Urinary bladder (tissue), 4 donors: ENCODE measurements around the gene WDR20. TPM values are rescaled to one million over a fixed set of nuclear protein-coding genes. Genes with fewer than 3 reads are reported as not detected.
A peak's percentile ranks its signal among the peaks of the same experiment; 100 is the strongest.

ENCODE experiments used
- DNase-seq: peaks from one replicate; pipeline ENCODE4 v3.0.0-alpha.2; 2015; ENCODE audit errors: extremely low spot score
- H3K27ac ChIP-seq: one replicate; pipeline ENCODE4 v1.5.1; 2013; ENCODE audit warnings: low read depth, mild to moderate bottlenecking, moderate library complexity
- H3K36me3 ChIP-seq: one replicate; pipeline ENCODE4 v1.6.1; 2013; ENCODE audit warnings: mild to moderate bottlenecking, moderate library complexity; ENCODE audit not compliant: insufficient read depth
- H3K4me1 ChIP-seq: one replicate; pipeline ENCODE4 v1.6.1; 2013; ENCODE audit warnings: mild to moderate bottlenecking, moderate library complexity; ENCODE audit not compliant: insufficient read depth
- H3K4me3 ChIP-seq: one replicate; pipeline ENCODE4 v1.5.1; 2013; ENCODE audit warnings: low read depth, low read length
- WGBS: extraction: QIAGEN DNeasy Blood & Tissue Kit; methylation state at CpG from one replicate; pipeline ENCODE4 v1.1.7; 2013; 5-methylcytosine and 5-hydroxymethylcytosine counted together
- polyA plus RNA-seq: library from polyadenylated mRNA; stranded (reverse); fragments of 200-250 nt; gene quantifications from one replicate; pipeline ENCODE4 v1.2.3, GENCODE V29; 2013
- total RNA-seq: library from RNA; depleted of rRNA; stranded (reverse); fragments of >200 nt; gene quantifications from one replicate; pipeline ENCODE4 v1.2.3, GENCODE V29; 2014
- donor health status: healthy with polysubstance abuse.
- donor health status: healthy.

WDR20 gene
- total and polyA plus RNA-seq, 2 donors: 15.6 to 27.0 TPM

DNA sequence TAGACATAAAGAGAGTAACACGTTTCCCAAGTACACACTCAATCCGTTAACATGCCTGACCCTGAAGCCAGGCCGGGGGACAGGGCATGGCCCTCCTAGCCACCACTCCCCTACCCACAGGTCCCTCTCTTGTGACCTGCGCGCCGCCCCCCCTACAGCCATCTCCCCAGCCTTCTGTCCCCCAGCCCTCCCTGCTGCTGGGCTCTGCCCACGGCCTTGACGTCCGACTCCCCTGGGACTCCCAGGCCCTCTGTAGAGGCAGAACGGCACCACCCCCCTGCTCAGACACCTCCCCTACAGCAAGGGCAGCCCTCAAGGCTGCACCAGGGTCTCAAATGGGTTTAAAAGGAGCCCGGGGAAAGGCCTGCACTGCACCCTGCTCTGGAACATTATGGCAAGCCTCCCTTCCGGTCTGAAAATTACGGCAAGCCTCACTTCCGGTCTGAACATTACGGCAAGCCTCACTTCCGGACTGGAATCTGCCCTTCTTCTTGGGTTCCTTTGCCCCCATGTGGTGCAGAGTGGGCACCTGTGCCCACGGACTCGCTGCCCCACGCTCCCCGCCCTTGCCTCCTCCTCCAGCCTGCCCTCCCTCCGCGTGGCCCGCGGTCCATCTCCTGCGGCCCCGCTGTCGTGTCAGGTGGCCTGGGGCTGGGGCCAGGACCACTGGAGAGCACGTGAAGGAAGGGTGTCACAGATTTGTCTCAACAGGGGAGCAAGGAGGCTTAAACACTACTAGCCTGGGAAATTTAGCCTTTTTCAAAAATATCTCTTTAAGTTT is 87.7 kb downstream of the WDR20 start:
- DNase-seq: no peak
- Histone ChIP-seq H3K4me3 (no peak overlapping the region), H3K27ac (no peak overlapping the region), H3K36me3 (peaks cover 2% of the 10 kb centered on the region), H3K4me1 (no peaks in the 10 kb centered on the region)
- 77% methylated on average over 28 of the region's 28 CpGs for WGBS

DNA sequence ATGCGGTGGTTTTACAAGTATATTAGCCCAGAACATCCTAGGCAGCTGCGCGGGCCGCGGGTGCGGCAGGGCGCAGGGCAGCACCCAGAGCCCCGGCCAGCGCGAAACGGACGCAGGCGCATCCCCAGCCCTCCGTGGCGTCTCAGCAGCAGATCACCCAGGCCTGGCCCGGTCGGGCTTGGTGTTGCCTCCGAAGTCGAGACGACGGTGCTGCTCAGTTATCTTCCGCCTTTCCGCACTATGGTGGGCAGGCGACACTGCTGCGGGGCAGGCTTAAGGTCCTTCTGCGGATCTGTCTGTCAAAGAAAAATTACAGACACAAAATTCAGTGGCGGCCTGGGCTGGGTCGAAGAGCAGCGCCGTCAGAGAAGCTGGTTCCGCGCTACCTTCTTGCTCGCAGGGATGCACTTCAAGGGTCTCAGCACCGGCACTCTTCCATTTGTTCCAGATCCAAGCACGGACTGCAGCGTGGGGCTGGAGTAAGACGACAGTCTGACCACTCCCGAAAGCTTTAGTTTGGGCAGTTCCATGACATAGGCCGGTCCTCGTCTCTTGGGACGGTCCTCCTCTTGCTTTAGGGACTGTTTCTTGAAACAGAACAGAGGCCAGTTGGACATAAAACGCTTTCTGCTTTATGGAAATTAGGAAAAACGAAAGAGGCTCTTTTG is 89.5 kb downstream of the WDR20 start:
- WGBS: 95% methylated on average over 43 of the region's 43 CpGs
- Histone ChIP-seq H3K36me3 (peaks cover 2% of the 10 kb centered on the region), H3K4me1 (no peaks in the 10 kb centered on the region), H3K4me3 (no peak overlapping the region), H3K27ac (no peak overlapping the region)
- DNase-seq: no peak

DNA sequence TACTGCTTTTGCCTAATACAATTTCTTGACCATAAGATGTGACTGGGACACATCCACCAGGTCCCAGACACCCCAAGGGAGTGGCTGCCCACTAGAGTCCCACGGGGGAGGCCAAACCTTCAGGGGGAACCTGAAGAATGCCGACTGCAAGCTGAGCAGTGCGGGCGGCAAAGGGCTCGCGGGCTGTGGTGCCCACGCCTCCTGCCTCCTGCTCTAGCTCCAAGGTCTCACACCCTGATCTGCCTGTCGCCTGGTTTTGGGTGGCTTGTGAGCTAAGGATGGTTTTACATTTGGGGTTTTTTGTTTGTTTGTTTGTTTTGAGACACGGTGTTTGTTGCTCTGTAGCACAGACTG is 90.0 kb downstream of the WDR20 start:
- Histone ChIP-seq H3K4me1 (no peaks in the 10 kb centered on the region), H3K27ac (no peak overlapping the region), H3K4me3 (no peak overlapping the region), H3K36me3 (peaks cover 2% of the 10 kb centered on the region)
- no peak for DNase-seq
- WGBS: 94% methylated on average over 9 of the region's 9 CpGs

DNA sequence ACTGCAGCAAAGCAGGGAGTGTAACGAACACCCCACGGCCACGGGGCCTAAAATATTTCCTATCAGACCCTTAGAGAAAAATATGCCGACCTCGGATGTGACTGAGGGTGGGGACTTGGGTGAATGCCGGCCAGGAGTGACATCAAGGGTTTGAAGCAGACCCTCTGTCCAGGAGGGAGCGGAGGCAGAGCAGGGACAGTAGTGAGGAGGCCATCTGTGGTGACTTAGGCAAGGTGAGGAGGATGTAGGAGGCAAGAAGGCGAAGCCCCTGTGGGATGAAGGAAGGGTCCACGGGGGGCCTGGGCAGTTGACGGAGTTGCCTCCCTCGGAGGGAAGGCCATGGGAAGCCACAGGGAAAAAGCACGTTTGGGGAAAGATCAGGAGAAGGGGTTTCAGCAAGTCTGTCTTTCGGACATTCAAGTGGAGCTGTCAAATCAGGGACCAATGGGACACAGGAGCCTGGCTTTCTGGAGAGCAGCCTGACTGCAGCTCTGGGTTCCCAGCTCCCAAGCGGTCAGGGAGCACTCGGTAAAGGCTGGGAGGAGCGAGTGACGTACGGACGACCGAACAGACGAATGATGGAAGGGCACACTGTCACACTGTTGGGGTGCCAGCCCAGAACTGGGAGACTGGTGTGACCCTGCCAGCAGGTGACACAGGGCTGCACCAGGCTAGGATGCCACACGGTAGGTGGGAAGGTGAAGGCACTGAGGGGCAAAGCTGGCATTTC is 90.9 kb downstream of the WDR20 start:
- Histone ChIP-seq H3K4me1 (no peaks in the 10 kb centered on the region), H3K4me3 (no peak overlapping the region), H3K27ac (no peak overlapping the region), H3K36me3 (peaks cover 2% of the 10 kb centered on the region)
- DNase-seq: no peak
- 91% methylated on average over 22 of the region's 22 CpGs for WGBS

DNA sequence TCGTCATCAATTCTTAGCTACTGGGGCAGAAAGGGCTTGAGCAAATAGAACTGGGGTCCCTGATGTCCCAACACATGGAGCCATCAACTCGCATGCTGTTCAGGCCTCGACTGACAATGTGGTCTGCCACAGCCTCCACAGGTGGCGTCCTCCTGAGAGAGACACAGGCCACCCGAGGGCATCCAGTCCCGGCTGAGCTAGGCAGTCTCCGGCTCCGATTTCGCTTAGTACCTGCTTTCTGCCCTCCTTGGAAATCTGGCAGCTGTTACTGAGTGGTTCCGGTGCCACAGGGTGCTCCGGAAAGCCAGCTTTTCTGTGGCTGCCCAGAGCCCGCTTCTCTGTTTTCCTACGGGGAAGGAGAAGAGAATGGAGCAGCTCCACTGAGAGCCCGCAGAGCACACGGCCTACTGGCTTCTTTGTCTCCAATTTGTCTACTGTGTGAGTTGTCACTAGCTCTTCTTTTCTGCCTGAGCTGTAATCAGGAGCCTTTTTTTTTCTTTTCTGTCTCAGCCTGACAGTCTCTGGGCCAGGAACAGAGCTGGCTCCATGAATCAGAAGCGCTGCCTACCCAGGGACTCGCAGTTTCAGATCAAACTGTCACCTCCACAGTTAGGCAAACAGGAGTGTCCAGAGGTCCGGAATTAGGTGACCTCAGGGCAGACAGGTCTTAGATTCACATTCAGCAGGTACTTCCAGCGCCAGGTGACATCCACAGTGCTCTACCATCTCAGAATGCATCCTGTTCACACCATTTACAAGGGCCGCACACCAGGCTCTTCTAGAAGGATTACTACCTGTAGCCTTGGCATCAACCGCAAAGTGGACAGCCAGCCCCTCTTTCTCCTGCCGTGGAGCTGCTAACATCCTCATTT is 92.0 kb downstream of the WDR20 start:
- DNase-seq: no peak
- WGBS: 91% methylated on average over 22 of the region's 22 CpGs

DNA sequence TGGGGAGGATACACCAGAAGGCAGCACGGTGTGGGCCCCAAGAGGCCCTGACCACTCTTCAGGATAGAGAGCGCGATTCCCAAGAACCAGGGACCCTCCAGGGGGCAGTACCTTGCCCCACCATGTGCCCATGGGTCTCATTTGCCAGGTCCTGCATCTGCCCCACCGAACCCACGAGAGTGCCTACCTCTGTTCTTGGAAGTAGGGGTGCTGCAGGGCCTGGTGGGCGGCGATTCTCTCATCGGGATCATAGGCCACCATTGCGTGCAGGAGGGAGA is 92.6 kb downstream of the WDR20 start:
- Histone ChIP-seq H3K4me1 (no peaks in the 10 kb centered on the region), H3K36me3 (peaks cover 2% of the 10 kb centered on the region), H3K27ac (no peak overlapping the region), H3K4me3 (no peak overlapping the region)
- DNase-seq: no peak
- 90% methylated on average over 9 of the region's 9 CpGs for WGBS

More for the DNA sequence above, 92.0 kb downstream of the WDR20 start:
- Histone ChIP-seq H3K36me3 (peaks cover 2% of the 10 kb centered on the region), H3K27ac (no peak overlapping the region), H3K4me3 (no peak overlapping the region), H3K4me1 (no peaks in the 10 kb centered on the region)

DNA sequence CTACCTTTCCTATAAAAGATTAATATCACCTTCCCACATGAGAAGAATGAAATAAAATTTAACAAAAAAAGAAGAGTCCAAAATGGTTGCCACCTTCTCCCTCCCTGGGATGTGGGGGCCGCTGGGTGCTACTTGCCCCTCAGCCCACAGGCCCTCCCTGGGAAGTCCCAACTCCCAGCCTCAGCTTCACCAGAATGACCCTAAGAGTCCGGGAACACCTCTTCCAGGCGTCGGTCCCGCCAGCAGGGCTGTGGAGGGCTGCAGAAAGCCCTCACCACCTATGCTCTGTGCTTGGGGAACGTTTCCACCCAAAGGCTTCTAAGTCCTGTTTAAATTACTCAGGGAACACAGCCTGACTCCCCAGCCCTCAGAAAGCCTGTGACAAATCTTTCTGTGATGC is 93.4 kb downstream of the WDR20 start:
- Histone ChIP-seq H3K27ac (no peak overlapping the region), H3K4me1 (no peaks in the 10 kb centered on the region), H3K36me3 (no peaks in the 10 kb centered on the region), H3K4me3 (no peak overlapping the region)
- no peak for DNase-seq
- 92% methylated on average over 6 of the region's 6 CpGs for whole genome bisulfite sequencing

DNA sequence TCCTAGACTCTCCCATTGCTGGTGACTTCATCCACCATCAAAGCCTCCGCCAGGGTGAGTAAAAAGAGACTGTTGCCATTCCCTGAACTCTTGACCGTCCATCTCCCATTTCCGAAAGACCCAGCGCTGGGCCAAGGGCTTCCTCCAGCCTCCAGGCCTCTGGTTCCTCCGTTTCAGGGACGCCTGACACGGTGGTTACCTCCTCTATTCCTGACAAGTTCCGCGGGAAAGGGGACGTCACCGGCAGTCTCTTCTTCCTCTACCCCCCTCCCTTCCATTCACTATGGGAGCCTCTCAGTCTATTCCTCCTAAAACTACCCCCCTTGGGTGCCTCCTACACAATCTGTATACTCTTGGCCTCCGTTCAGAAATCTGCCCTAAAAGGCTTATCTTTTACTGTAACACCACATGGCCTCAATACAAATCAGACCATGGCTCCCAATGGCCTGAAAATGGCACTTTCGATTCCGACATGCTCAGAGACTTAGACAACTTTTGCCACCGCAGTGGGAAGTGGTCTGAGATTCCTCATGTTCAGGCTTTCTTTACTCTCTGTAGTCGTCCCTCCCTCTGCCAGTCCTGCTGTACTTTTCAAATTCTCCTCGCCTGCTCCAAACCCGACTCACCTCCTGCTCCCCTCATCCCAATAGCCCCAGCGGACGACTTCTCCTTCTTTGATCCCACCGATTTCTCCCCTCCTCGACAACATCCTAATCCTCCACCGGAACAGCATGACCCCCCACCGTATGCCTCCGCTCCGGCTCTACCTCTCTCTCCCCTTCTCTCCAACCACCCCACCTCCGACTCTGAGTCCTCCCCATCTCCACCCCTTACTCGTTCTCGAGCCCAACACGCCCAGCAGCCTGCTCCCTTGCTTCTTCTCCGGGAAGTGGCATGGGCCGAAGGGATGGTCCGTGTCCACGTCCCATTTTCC is 94.9 kb downstream of the WDR20 start:
- Histone ChIP-seq H3K4me1 (no peaks in the 10 kb centered on the region), H3K36me3 (no peaks in the 10 kb centered on the region), H3K27ac (no peak overlapping the region), H3K4me3 (peak overlapping the region; percentile 15)
- no peak for DNase-seq
- WGBS: 52% methylated on average over 34 of the region's 34 CpGs

DNA sequence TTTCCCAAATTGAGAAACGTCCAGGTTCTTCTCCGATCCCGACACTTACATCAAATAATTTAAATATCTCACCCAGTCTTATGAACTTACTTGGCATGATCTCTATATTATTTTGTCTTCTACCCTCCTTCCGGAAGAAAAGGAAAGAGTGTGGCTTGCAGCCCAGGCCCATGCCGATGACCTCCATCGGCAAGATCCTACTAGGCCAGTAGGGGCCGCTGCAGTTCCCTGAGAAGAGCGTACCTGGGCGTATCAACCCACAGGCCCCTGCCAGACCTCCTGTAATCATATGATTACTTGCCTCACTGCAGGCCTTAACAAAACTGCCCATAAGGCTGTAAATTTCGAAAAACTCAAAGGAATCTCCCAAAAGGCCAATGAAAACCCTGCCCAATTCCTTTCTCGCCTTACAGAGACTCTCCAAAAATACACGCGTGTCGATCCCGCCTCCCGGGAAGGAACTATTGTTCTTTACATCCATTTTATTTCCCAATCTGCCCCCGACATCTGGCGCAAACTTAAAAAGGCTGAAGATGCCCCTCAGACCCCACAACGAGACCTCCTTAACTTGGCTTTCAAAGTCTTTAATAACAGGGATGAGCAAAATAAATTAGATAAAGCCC is 95.7 kb downstream of the WDR20 start:
- H3K36me3 ChIP-seq: no peaks in the 10 kb centered on the region
- no peak overlapping the region for H3K27ac ChIP-seq
- no peaks in the 10 kb centered on the region for H3K4me1 ChIP-seq
- 42% methylated on average over 19 of the region's 19 CpGs for WGBS
- peak overlapping the region; percentile 15 for H3K4me3 ChIP-seq
- DNase-seq: peak; percentile 41

DNA sequence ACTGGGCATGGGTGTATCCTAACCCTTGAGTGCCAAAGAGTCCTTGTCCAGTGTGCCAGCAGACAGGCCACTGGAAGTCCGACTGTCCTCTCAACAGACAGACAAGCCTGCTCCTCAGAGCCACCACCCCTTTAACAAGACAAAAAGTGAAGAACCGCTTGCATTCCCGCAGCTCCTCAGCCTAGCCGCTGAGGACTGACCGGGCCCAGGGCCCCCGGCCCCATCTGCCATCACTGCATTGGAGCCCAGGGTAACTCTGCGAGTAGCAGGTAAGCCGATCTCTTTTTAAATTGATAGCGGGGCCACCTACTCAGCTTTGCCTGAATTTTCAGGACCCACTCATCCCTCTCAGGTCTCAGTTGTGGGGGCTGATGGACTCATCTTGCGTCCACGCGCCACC is 96.3 kb downstream of the WDR20 start:
- WGBS: 93% methylated on average over 12 of the region's 12 CpGs
- Histone ChIP-seq H3K4me1 (no peaks in the 10 kb centered on the region), H3K27ac (no peak overlapping the region), H3K36me3 (no peaks in the 10 kb centered on the region), H3K4me3 (no peak overlapping the region)
- DNase-seq: no peak

DNA sequence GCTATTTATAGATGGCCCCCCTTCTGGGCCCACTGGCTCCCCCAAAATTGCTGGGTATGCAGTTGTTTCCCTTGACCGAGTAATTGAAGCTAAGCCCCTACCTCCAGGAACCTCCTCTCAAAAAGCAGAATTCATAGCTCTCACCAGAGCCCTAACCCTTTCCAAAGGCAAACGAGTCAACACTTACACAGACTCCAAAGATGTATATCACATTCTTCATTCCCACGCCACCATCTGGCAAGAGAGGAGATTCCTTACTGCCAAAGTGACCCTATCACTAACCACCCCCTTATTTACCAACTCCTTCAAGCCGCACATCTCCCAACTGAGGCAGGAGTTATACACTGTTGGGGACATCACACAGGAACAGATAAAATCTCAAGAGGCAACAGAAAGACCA is 98.4 kb downstream of the WDR20 start:
- Histone ChIP-seq H3K4me3 (no peak overlapping the region), H3K27ac (no peak overlapping the region)
- WGBS: 73% methylated on average over 4 of the region's 4 CpGs

DNA sequence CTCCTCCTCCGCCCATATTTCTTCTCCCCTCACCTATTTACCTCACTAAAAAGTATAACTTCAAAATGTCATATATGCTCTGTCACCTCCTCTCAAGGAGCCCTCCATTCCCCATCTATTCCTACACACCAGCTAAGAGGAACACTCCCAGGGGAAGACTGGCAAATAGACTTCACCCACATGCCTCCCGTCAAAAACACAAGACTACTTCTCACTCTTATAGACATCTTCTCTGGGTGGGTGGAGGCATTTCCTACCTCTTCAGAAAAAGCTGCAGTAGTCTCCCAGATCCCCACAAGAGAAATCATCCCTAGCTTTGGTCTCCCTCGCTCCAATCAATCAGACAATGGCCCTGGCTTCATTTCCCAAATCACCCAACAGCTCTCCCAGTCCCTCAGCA is 99.1 kb downstream of the WDR20 start:
- Histone ChIP-seq H3K36me3 (no peaks in the 10 kb centered on the region), H3K4me1 (no peaks in the 10 kb centered on the region), H3K4me3 (no peak overlapping the region), H3K27ac (no peak overlapping the region)
- WGBS: 99% methylated on average over 3 of the region's 3 CpGs
- DNase-seq: no peak

More for the DNA sequence above, 98.4 kb downstream of the WDR20 start:
- Histone ChIP-seq H3K4me1 (no peaks in the 10 kb centered on the region), H3K36me3 (no peaks in the 10 kb centered on the region)
- no peak for DNase-seq
